ENCODE measurements around the gene CRMP1.
"Not testable (repeated sequence)": the region's sequence is repeated elsewhere in the genome, so short reads cannot be mapped to it uniquely, and the experiment has no call there.

Gene CRMP1

GRCh38 chr4:5887361-5888221 lies 5.3 kb downstream of the CRMP1 start:
- no peak for DNase-seq

GRCh38 chr4:5887011-5887360 lies 5.9 kb downstream of the CRMP1 start:
- no peak for DNase-seq

GRCh38 chr4:5885733-5886132 lies 7.2 kb downstream of the CRMP1 start:
- DNase-seq = no peak

GRCh38 chr4:5884796-5885195 lies 8.1 kb downstream of the CRMP1 start:
- no peak for DNase-seq

GRCh38 chr4:5883916-5884315 lies 9.0 kb downstream of the CRMP1 start:
- DNase-seq = no peak

GRCh38 chr4:5882947-5883346 lies 9.9 kb downstream of the CRMP1 start:
- no peak for DNase-seq

GRCh38 chr4:5881340-5881739 lies 11.5 kb downstream of the CRMP1 start:
- no peak for DNase-seq

- DNase-seq = no peak
These were observed 14.5 kb downstream of the CRMP1 start for GRCh38 chr4:5878359-5878758.

- no peak for DNase-seq
These were observed 15.5 kb downstream of the CRMP1 start for GRCh38 chr4:5877392-5877791.

GRCh38 chr4:5874811-5875449 lies 18.0 kb downstream of the CRMP1 start:
- DNase-seq = no peak

- DNase-seq = no peak
These were observed 22.2 kb downstream of the CRMP1 start for GRCh38 chr4:5870701-5871100.

- DNase-seq = no peak
These were observed 22.8 kb downstream of the CRMP1 start for GRCh38 chr4:5869966-5870619.

GRCh38 chr4:5867866-5868265 lies 25.0 kb downstream of the CRMP1 start:
- no peak for DNase-seq

- no peak for DNase-seq
These were observed 25.8 kb downstream of the CRMP1 start for GRCh38 chr4:5866841-5867813.

- no peak for DNase-seq
These were observed 26.8 kb downstream of the CRMP1 start for GRCh38 chr4:5865896-5866599.

GRCh38 chr4:5863461-5864113 lies 29.3 kb downstream of the CRMP1 start:
- DNase-seq = no peak

GRCh38 chr4:5858020-5858769 lies 34.7 kb downstream of the CRMP1 start:
- no peak for DNase-seq

GRCh38 chr4:5857199-5857598 lies 35.7 kb downstream of the CRMP1 start:
- DNase-seq = no peak

- DNase-seq = not testable (repeated sequence)
These were observed 36.5 kb downstream of the CRMP1 start for GRCh38 chr4:5856362-5856761.

GRCh38 chr4:5854929-5855328 lies 38.0 kb downstream of the CRMP1 start:
- no peak for DNase-seq

All from NCI-H1417 treated with DMSO at 0.1 percent for 48 hours (cell line).